ENCODE data around the gene CREBBP. TPM values are rescaled to one million over a fixed set of nuclear protein-coding genes. Genes with fewer than 3 reads are reported as not detected.

CREBBP gene
- total and polyA plus RNA-seq, 2 experiments from 2014 or later: 36.9 to 54.8 TPM

GRCh38 chr16:3797904-3798811, 82.4 kb downstream of the CREBBP start:
- no peak overlapping the region for H3K4me2 ChIP-seq
- DNase-seq (ENCODE audit: low spot score) (peak; percentile 51), ATAC-seq (peak; percentile 81)
- Mint-ChIP-seq H3K27me3 (ENCODE audit: insufficient read depth, low read depth, poor library complexity) (peaks cover 3% of the 10 kb centered on the region), H3K4me1 (peaks cover 21% of the 10 kb centered on the region), H3K36me3 (ENCODE audit: low read depth) (no peaks in the 10 kb centered on the region; the same call in 2 of the 3 replicates), H3K4me3 (no peak overlapping the region; the same call in 2 of the 3 replicates), H3K27ac (peak overlapping the region; percentile 60; the same call in 1 of the 2 replicates), H3K9me3 (no peaks in the 10 kb centered on the region)
- H3K36me3 ChIP-seq (ENCODE audit: insufficient read depth): no peaks in the 10 kb centered on the region
- H2AFZ ChIP-seq: no peak overlapping the region
- H4K20me1 ChIP-seq (replicated peaks; ENCODE audit: insufficient read depth): peaks cover 41% of the 10 kb centered on the region
- H3K9me2 ChIP-seq (ENCODE audit: insufficient read depth): no peaks in the 10 kb centered on the region
- TF ChIP-seq CTCF (conservative IDR thresholded peaks at IDR 0.05; ENCODE audit: low read depth in 2 of 2) (no peak), EZH2phosphoT487 (IDR thresholded peaks at IDR 0.05; ENCODE audit: unreplicated experiment) (no peak), ZNF114 (CRISPR knock-in tag; IDR thresholded peaks at IDR 0.05) (no peak), ETS1 (IDR thresholded peaks at IDR 0.05) (no peak), POLR2AphosphoS5 (IDR thresholded peaks at IDR 0.05; ENCODE audit: low read depth) (no peak), REST (IDR thresholded peaks at IDR 0.05; ENCODE audit: unreplicated experiment) (no peak), ZNF331 (CRISPR knock-in tag; IDR thresholded peaks at IDR 0.05; ENCODE audit: low read depth) (no peak), EZH2 (IDR thresholded peaks at IDR 0.05; ENCODE audit: low read depth, unreplicated experiment) (no peak), STAT1 (IDR thresholded peaks at IDR 0.05; ENCODE audit: unreplicated experiment) (no peak), JUNB (IDR thresholded peaks at IDR 0.05; ENCODE audit: unreplicated experiment) (no peak), CREB1 (CRISPR knock-in tag; IDR thresholded peaks at IDR 0.05; ENCODE audit: low read depth) (no peak), ZNF462 (CRISPR knock-in tag; IDR thresholded peaks at IDR 0.05) (no peak), NANOG (IDR thresholded peaks at IDR 0.05; ENCODE audit: borderline replicate concordance) (no peak)
- no peak overlapping the region for H3K4me3 ChIP-seq
- H3K27ac ChIP-seq (ENCODE audit: low read depth): no peak overlapping the region
- H3K79me2 ChIP-seq (replicated peaks; ENCODE audit: insufficient read depth): peaks cover 95% of the 10 kb centered on the region
- H3K27me3 ChIP-seq (ENCODE audit: insufficient read depth): no peaks in the 10 kb centered on the region
- H3F3A ChIP-seq (replicated peaks; ENCODE audit: low read depth): no peaks in the 10 kb centered on the region
- peaks cover 7% of the 10 kb centered on the region; the same call in 1 of the 2 replicates for H3K4me1 ChIP-seq (ENCODE audit: insufficient read depth)
